Measurements from ENCODE around the gene TENM4.

DNA sequence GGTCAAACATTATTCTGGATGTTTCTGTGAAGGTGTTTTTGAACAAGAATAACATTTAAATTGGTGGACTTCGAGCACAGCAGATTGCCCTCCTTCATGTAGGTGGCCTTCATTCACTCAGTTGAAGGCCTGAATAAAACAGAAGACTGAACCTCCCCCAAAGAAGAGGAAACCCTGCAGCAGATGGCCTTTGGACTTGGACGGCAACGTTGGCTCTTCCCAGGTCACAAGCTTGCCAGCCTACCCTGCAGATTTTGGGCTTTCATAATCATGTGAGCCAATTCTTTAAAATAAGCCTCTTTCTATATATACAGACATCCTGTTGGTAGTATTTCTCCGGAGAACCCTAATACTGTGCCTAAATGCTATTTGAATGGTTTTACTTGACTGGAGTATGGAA lies 434.0 kb downstream of the TENM4 start:
- TF ChIP-seq EZH2 (IDR thresholded peaks at IDR 0.05) (no peak), POLR2AphosphoS5 (IDR thresholded peaks at IDR 0.05; ENCODE audit: borderline replicate concordance, low read depth, low read length) (no peak), FOXP2 (optimal IDR thresholded peaks at IDR 0.05; ENCODE audit: control extremely low read depth, extremely low read length, insufficient read depth) (no peak)
